OCI-LY7 (cell line): ENCODE results near the gene NANP.

Source experiments
- CTCF ChIP-seq: fragments of 200-600 bp; sonication (generic); conservative IDR thresholded peaks from 2 replicates; pipeline ENCODE4 v1.5.1; 2014; ENCODE audit warnings: mild to moderate bottlenecking, antibody characterized with exemption, low read length, moderate library complexity, mixed read lengths
- EZH2phosphoT487 ChIP-seq: fragments of 200-600 bp; sonication (generic); IDR thresholded peaks from 2 replicates; pipeline ENCODE4 v1.6.1; 2018; ENCODE audit warnings: low read depth, borderline replicate concordance, mild to moderate bottlenecking, mixed run types, antibody characterized with exemption, low read length, moderate library complexity, mixed read lengths

GRCh38 chr20:25588491-25588890 is 35.3 kb downstream of the NANP start:
- TF ChIP-seq CTCF (no peak), EZH2phosphoT487 (no peak)
